ENCODE data around the gene EML4. TPM values are rescaled to one million over a fixed set of nuclear protein-coding genes. Genes with fewer than 3 reads are reported as not detected.

Gene EML4
- total and polyA plus RNA-seq, 9 donors: 26.0 to 36.9 (median 29.0) TPM

DNA sequence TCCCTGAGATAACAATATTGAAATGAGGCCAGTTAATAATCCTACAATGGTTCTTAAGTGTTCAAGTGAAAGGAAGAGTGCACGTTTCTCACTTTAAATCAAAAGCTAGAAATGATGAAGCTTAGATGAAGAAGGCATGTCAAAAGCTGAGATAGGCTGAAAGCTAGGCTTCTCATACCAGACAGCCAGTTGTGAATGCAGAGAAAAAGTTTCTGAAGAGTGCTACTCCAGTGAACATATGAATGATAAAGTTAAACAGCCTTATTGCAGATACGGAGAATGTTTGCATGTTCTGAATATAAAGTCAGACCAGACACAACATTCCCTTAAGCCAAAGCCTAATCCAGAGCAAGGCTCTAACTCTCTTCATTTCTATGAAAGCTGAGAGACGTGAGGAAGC, 51.4 kb downstream of the EML4 start:
- H3K4me3 ChIP-seq (ENCODE audit: low read length): no peak overlapping the region
- no peak for DNase-seq
- H3K4me1 ChIP-seq (ENCODE audit: control insufficient read depth, insufficient read depth, low read length): no peaks in the 10 kb centered on the region
- H3K9me3 ChIP-seq (replicated peaks; ENCODE audit: control insufficient read depth, low read depth, low read length): no peaks in the 10 kb centered on the region
- peaks cover 2% of the 10 kb centered on the region for H3K36me3 ChIP-seq (ENCODE audit: control insufficient read depth, insufficient read depth, low read length)
- H3K27me3 ChIP-seq (ENCODE audit: control insufficient read depth, insufficient read depth, low read length): no peaks in the 10 kb centered on the region
- 40% methylated on average over 1 of the region's 3 CpGs for WGBS (ENCODE audit: insufficient coverage)
- H3K27ac ChIP-seq (ENCODE audit: low read length): no peak overlapping the region

DNA sequence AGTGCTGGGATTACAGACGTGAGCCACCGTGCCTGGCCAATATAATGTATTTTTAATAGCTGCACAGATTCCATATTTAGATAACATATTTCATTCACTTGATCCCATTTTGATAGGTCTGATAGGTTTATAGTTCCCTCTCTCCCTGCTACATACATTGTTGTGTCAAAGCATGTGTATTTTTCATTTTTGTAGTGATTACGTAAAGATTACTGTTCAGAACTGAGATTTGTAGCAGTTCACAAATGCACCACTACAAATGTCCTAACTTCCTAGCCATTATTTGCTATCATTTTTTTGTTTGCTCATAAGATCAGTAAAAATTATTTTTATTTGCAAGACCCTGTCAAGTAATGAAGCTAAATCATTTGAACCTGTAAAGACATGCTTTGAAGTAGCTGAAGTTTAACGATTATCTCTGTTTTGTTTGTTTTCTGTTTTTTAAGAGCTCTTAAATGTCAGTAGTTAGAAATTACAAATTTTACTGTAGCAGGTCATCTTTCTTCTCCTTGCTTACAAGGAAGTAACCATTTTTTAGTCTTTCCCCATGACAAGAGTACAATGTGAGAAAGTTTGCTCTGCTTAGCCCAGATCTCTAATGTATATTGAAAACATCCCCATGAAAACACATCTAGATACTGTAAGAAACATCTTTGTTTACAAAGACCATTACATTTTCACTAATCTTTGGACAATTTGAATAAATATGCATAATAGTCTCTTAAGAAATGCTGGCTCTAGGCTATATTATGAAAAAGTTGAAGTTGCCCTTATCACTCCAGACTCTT, 54.1 kb downstream of the EML4 start:
- Histone ChIP-seq H3K9me3 (replicated peaks; ENCODE audit: control insufficient read depth, low read depth, low read length) (no peaks in the 10 kb centered on the region), H3K4me1 (ENCODE audit: control insufficient read depth, insufficient read depth, low read length) (no peaks in the 10 kb centered on the region), H3K36me3 (ENCODE audit: control insufficient read depth, insufficient read depth, low read length) (peaks cover 2% of the 10 kb centered on the region), H3K27ac (ENCODE audit: low read length) (no peak overlapping the region), H3K27me3 (ENCODE audit: control insufficient read depth, insufficient read depth, low read length) (no peaks in the 10 kb centered on the region), H3K4me3 (ENCODE audit: low read length) (no peak overlapping the region)
- no CpG with 5 or more reads among the region's 4 CpGs for WGBS (ENCODE audit: insufficient coverage)
- no peak for DNase-seq

DNA sequence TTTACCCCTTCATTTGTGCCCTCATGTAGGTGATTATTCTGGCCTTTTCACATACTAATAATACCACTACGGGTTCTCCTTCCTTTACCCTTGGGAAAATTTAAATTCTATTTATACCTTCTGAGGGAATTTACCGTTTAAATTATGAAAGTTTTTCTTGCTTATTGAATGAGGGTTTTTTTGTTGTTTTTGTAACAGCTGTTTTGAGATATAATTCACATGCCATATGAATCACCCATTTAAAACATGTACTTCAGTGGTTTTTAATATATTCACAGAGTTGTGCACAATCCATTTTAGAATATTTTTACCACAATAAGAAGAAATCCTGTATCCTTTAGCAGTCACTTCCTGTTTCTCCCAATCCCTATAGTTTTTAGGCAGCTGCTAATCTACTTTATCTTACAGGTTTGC, 54.7 kb downstream of the EML4 start:
- Histone ChIP-seq H3K4me3 (ENCODE audit: low read length) (no peak overlapping the region), H3K4me1 (ENCODE audit: control insufficient read depth, insufficient read depth, low read length) (no peaks in the 10 kb centered on the region), H3K9me3 (replicated peaks; ENCODE audit: control insufficient read depth, low read depth, low read length) (no peaks in the 10 kb centered on the region), H3K27ac (ENCODE audit: low read length) (peak overlapping the region; percentile 43), H3K36me3 (ENCODE audit: control insufficient read depth, insufficient read depth, low read length) (peaks cover 2% of the 10 kb centered on the region), H3K27me3 (ENCODE audit: control insufficient read depth, insufficient read depth, low read length) (no peaks in the 10 kb centered on the region)
- no peak for DNase-seq
- WGBS (ENCODE audit: insufficient coverage): no CpG with 5 or more reads among the region's 2 CpGs

DNA sequence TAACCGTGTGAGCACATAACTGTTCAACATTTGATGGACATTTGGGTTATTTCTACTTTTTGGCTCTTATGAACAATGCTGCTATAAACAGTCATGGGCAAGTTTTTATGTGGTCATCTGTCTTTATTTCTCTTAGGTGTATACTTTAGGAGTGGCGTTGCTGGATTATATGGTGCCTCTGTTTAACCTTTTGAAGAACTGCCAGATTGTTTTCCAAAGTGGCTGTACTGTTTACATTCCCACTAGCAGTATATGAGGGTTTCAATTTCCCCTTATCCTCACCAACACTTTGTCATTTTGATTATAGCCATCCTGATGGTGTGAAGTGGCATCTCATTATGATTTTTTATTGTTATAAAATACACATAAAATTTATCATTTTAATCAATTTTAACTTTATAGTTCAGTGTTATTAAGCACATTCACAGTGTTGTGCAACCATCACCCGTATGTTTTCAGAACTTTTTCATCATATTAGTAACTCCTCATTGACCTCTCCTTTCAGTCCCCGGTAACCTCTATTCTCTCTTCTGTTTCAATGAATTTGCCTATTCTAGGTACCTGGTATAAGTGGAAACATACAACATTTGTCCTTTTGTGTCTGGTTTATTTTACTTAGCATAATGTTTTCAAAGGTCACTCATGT, 55.4 kb downstream of the EML4 start:
- Histone ChIP-seq H3K4me3 (ENCODE audit: low read length) (no peak overlapping the region), H3K4me1 (ENCODE audit: control insufficient read depth, insufficient read depth, low read length) (no peaks in the 10 kb centered on the region), H3K36me3 (ENCODE audit: control insufficient read depth, insufficient read depth, low read length) (peaks cover 2% of the 10 kb centered on the region), H3K27me3 (ENCODE audit: control insufficient read depth, insufficient read depth, low read length) (no peaks in the 10 kb centered on the region), H3K27ac (ENCODE audit: low read length) (peak overlapping the region; percentile 43), H3K9me3 (replicated peaks; ENCODE audit: control insufficient read depth, low read depth, low read length) (no peaks in the 10 kb centered on the region)
- WGBS (ENCODE audit: insufficient coverage): no CpG with 5 or more reads among the region's 4 CpGs
- no peak for DNase-seq

DNA sequence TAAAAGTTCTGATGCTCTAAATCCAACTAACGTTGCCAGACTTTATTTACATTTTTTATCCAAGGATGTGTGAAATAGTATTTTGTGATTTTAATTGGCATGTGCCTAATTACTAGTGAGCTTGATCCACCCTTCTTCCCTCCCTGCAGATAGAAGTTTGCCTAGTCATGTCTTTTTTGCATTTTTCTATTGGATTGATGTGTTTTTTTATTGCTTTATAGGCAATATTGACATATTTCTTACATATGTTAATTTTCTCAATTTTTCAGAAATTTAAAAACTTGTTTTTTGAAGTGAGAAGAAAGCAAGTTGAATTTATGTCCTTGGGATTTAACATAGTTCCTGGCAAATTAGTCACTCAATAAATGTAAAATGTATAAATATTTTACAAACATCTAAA, 56.4 kb downstream of the EML4 start:
- WGBS (ENCODE audit: insufficient coverage): no CpG with 5 or more reads among the region's 1 CpG

DNA sequence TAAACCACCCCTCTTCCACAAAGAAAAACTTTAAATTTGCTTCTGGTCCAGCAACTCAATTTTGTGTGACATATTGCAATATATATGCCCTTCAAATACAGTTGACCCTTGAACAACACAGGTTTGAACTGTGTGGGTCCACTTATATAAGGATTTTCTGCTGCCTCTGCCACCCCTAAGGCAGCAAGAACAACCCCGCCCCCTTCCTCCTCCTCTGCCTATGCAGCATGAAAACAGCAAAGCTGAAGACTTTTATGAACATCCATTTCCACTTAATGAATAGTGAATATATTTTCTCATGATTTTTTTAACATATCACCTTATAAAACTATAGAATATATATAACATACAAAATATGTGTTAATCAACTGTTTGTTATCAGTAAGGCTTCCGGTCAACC, 58.3 kb downstream of the EML4 start:
- no CpG with 5 or more reads among the region's 2 CpGs for WGBS (ENCODE audit: insufficient coverage)
- DNase-seq: no peak

More for the DNA sequence above, 56.4 kb downstream of the EML4 start:
- H3K4me1 ChIP-seq (ENCODE audit: control insufficient read depth, insufficient read depth, low read length): no peaks in the 10 kb centered on the region
- H3K27me3 ChIP-seq (ENCODE audit: control insufficient read depth, insufficient read depth, low read length): no peaks in the 10 kb centered on the region
- H3K4me3 ChIP-seq (ENCODE audit: low read length): no peak overlapping the region
- no peak overlapping the region for H3K27ac ChIP-seq (ENCODE audit: low read length)
- H3K9me3 ChIP-seq (replicated peaks; ENCODE audit: control insufficient read depth, low read depth, low read length): no peaks in the 10 kb centered on the region
- peaks cover 2% of the 10 kb centered on the region for H3K36me3 ChIP-seq (ENCODE audit: control insufficient read depth, insufficient read depth, low read length)
- DNase-seq: no peak

DNA sequence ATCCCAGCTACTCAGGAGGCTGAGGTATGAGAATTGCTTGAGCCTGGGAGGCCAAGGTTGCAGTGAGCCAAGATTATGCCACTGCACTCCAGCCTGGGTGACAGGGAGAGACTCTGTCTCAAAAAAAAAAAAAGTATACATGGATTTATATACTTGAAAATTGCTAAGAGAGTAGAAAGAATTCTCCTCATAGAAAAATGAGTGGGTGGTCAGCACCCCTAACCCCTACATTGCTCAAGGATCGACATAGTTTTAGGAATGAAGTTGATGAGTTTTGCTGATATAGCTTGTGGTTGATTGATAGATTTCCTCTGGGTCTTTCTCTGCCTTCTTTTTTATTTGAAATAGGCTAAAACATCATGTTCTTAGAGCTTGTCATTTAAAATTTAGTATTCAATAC, 58.9 kb downstream of the EML4 start:
- no peaks in the 10 kb centered on the region for H3K36me3 ChIP-seq (ENCODE audit: control insufficient read depth, insufficient read depth, low read length)
- no peaks in the 10 kb centered on the region for H3K27me3 ChIP-seq (ENCODE audit: control insufficient read depth, insufficient read depth, low read length)
- H3K4me3 ChIP-seq (ENCODE audit: low read length): no peak overlapping the region
- DNase-seq: no peak
- H3K4me1 ChIP-seq (ENCODE audit: control insufficient read depth, insufficient read depth, low read length): no peaks in the 10 kb centered on the region
- no peaks in the 10 kb centered on the region for H3K9me3 ChIP-seq (replicated peaks; ENCODE audit: control insufficient read depth, low read depth, low read length)
- no CpG with 5 or more reads among the region's 1 CpG for WGBS (ENCODE audit: insufficient coverage)
- H3K27ac ChIP-seq (ENCODE audit: low read length): no peak overlapping the region

More for the DNA sequence above, 58.3 kb downstream of the EML4 start:
- Histone ChIP-seq H3K9me3 (replicated peaks; ENCODE audit: control insufficient read depth, low read depth, low read length) (no peaks in the 10 kb centered on the region), H3K27me3 (ENCODE audit: control insufficient read depth, insufficient read depth, low read length) (no peaks in the 10 kb centered on the region), H3K36me3 (ENCODE audit: control insufficient read depth, insufficient read depth, low read length) (no peaks in the 10 kb centered on the region), H3K4me3 (ENCODE audit: low read length) (no peak overlapping the region), H3K27ac (ENCODE audit: low read length) (no peak overlapping the region), H3K4me1 (ENCODE audit: control insufficient read depth, insufficient read depth, low read length) (no peaks in the 10 kb centered on the region)

DNA sequence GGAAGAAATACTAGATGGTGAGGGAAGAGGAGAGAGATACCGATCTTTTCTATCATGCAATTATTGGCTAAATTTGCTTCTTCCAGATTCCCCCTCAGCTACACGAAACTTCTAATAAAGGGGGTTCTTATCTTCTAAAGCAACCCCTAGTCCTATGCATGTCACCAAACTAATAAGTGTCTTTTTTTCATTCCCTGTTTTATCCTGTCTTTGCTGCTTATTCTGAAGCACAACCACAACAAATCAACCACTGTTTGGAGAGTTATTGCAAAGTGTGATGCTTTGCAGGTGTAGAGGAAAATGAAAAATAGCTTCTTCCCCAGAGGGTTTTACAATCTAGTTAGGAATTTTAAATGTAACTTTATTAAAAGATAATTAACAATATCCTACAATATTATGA, 60.8 kb downstream of the EML4 start:
- no peak overlapping the region for H3K4me3 ChIP-seq (ENCODE audit: low read length)
- H3K4me1 ChIP-seq (ENCODE audit: control insufficient read depth, insufficient read depth, low read length): peaks cover 4% of the 10 kb centered on the region
- H3K9me3 ChIP-seq (replicated peaks; ENCODE audit: control insufficient read depth, low read depth, low read length): no peaks in the 10 kb centered on the region
- no peak for DNase-seq
- WGBS (ENCODE audit: insufficient coverage): 86% methylated on average over 1 of the region's 2 CpGs
- H3K36me3 ChIP-seq (ENCODE audit: control insufficient read depth, insufficient read depth, low read length): no peaks in the 10 kb centered on the region
- no peak overlapping the region for H3K27ac ChIP-seq (ENCODE audit: low read length)
- H3K27me3 ChIP-seq (ENCODE audit: control insufficient read depth, insufficient read depth, low read length): no peaks in the 10 kb centered on the region

DNA sequence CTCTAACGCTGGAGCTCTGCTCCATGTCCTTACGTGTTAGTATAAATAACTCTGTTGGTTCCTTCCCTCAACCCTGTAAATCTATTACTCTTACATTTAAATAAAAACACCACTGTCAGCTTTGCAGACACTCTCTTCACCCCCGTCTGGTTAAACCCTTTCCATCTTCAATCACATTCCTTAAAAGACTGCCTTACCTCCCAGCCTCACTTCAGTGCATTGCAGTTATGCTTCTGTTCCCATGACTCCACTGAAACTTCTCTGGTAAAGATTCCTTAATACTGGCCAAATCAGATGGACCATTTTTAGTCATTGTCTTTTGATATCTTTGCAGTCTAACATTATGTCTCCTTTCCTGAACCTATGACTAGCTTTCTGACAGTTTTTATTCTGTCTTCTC, 61.7 kb downstream of the EML4 start:
- H3K27ac ChIP-seq (ENCODE audit: low read length): no peak overlapping the region
- H3K36me3 ChIP-seq (ENCODE audit: control insufficient read depth, insufficient read depth, low read length): no peaks in the 10 kb centered on the region
- H3K4me1 ChIP-seq (ENCODE audit: control insufficient read depth, insufficient read depth, low read length): peaks cover 4% of the 10 kb centered on the region
- no peak overlapping the region for H3K4me3 ChIP-seq (ENCODE audit: low read length)
- H3K9me3 ChIP-seq (replicated peaks; ENCODE audit: control insufficient read depth, low read depth, low read length): no peaks in the 10 kb centered on the region
- no peaks in the 10 kb centered on the region for H3K27me3 ChIP-seq (ENCODE audit: control insufficient read depth, insufficient read depth, low read length)
- DNase-seq: no peak
- 71% methylated on average over 3 of the region's 3 CpGs for WGBS (ENCODE audit: insufficient coverage)

DNA sequence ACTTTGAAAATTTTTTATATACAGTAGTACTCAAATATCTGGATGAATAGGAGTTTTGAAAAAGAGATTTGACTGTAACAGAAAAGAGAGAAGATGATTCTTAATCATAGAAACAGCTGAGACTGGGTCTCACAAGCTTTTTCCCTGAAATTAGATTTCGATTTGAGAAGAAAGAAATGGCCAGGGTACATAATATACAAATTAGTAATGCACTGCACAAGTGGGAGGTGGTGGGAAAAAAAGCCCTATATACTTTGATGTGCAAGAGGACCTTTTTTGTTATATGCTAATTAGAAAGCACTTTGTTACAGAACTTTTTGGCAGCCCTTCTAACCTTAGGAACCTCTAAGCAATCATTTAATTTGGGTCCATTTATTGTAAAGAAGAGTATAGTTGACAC, 62.9 kb downstream of the EML4 start:
- Histone ChIP-seq H3K4me3 (ENCODE audit: low read length) (no peak overlapping the region), H3K9me3 (replicated peaks; ENCODE audit: control insufficient read depth, low read depth, low read length) (no peaks in the 10 kb centered on the region)
- no CpG with 5 or more reads among the region's 1 CpG for WGBS (ENCODE audit: insufficient coverage)

More for the DNA sequence above, 62.9 kb downstream of the EML4 start:
- Histone ChIP-seq H3K27ac (ENCODE audit: low read length) (no peak overlapping the region), H3K4me1 (ENCODE audit: control insufficient read depth, insufficient read depth, low read length) (peaks cover 4% of the 10 kb centered on the region), H3K36me3 (ENCODE audit: control insufficient read depth, insufficient read depth, low read length) (no peaks in the 10 kb centered on the region), H3K27me3 (ENCODE audit: control insufficient read depth, insufficient read depth, low read length) (no peaks in the 10 kb centered on the region)
- no peak for DNase-seq

Data from muscle of leg (tissue), 11 donors.